Heart left ventricle (tissue), 16 donors: ENCODE results near the gene HIRIP3. TPM values are rescaled to one million over a fixed set of nuclear protein-coding genes. Genes with fewer than 3 reads are reported as not detected.

Experiments
- ATAC-seq, 4 donors: fragments of 200-7000 bp; cut with Tn5 transposase; one replicate each; pipeline ENCODE4 v1.9.1; 2020 to 2022; ENCODE audit warnings: moderate library complexity in 4 of 4, mild to moderate bottlenecking in 3 of 4, moderate number of reproducible peaks in 1 of 4
- DNase-seq, 5 donors: peaks; one replicate each; pipeline ENCODE4 v3.0.0-alpha.2; 2020
- H3K27ac ChIP-seq, 12 donors: fragments of 200-600 bp; sonication (generic) in 4 of 12; one replicate each; pipeline versions ENCODE4 v1.5.0 to v1.8.0; 2016 to 2022; ENCODE audit warnings: mild to moderate bottlenecking in 2 of 12
- H3K27me3 ChIP-seq, 9 donors: fragments of 200-600 bp; sonication (generic) in 2 of 9; one replicate each; pipeline versions ENCODE4 v1.5.1 to v1.8.0; 2016 to 2022; ENCODE audit warnings: mild to moderate bottlenecking in 3 of 9
- H3K36me3 ChIP-seq, 9 donors: fragments of 200-600 bp; sonication (generic) in 2 of 9; one replicate each; pipeline versions ENCODE4 v1.5.0 to v1.8.0; 2018 to 2022; ENCODE audit warnings: mild to moderate bottlenecking in 2 of 9
- H3K4me1 ChIP-seq, 12 donors: fragments of 200-600 bp; sonication (generic) in 4 of 12; one replicate each; pipeline versions ENCODE4 v1.5.0 to v1.8.0; 2016 to 2022; ENCODE audit warnings: mild to moderate bottlenecking in 3 of 12
- H3K4me3 ChIP-seq, 12 donors: fragments of 200-600 bp; sonication (generic) in 4 of 12; one replicate each; pipeline versions ENCODE4 v1.5.0 to v1.8.0; 2017 to 2022; ENCODE audit warnings: mild to moderate bottlenecking in 9 of 12, moderate library complexity in 4 of 12
- H3K9me3 ChIP-seq, 12 donors: fragments of 200-600 bp; sonication (generic) in 4 of 12; one replicate each; pipeline versions ENCODE4 v1.5.0 to v1.8.0; 2016 to 2022; ENCODE audit warnings: mild to moderate bottlenecking in 1 of 12
- CTCF ChIP-seq, 12 donors: fragments of 200-600 bp; sonication (generic) in 4 of 12; IDR thresholded peaks; one replicate each; pipeline versions ENCODE4 v1.5.0 to v1.8.0; 2018 to 2022; ENCODE audit warnings: antibody characterized with exemption in 12 of 12, mild to moderate bottlenecking in 5 of 12
- POLR2A ChIP-seq, 2 donors: fragments of 450-650 bp; IDR thresholded peaks; one replicate each; pipeline ENCODE4 v1.6.1; 2017; ENCODE audit warnings: antibody characterized with exemption in 2 of 2, mild to moderate bottlenecking in 2 of 2, moderate library complexity in 2 of 2
- WGBS, 4 donors: extraction: QIAGEN DNeasy Blood & Tissue Kit in 2 of 4; methylation state at CpG; one replicate each; pipeline versions ENCODE4 v1.1.5 to v1.1.7; 2013 to 2018; 5-methylcytosine and 5-hydroxymethylcytosine counted together
- intact Hi-C, 10 donors: fragments of 100-400 bp; cut with DNase I; formaldehyde crosslinking; loops; one replicate each; pipeline versions ENCODE4 v1.11.1 to v1.14.2; 2022
- polyA plus RNA-seq, 2 donors: library from polyadenylated mRNA; stranded (reverse); fragments of 200-250 nt; gene quantifications; one replicate each; pipeline ENCODE4 v1.2.3, GENCODE V29; 2013
- total RNA-seq, 9 donors: library from RNA; depleted of rRNA in 2 of 9; stranded (reverse); fragments of >200 nt in 2 of 9; fragmentation: NEBNext Ultra II Directional in 3 of 9; extraction: Animal tissue kit (Norgen Biotek cat#: 25700) in 3 of 9; gene quantifications; one replicate each; pipeline versions ENCODE4 v1.1.0 to v1.2.4, GENCODE V29; 2016 to 2023
- donor health status: ischemic (EF 13 %, LVEDD 7.1; RV severe dilation, severe dysfunction).
- donor health status: healthy with polysubstance abuse.
- donor health status: DM: no; HTN: yes; CAD: no.
- donor health status: DM: no; HTN: no; CAD: no.
- donor health status: ischemic (EF 25% LVEDD 6.9; RV normal size, moderate dysfunction).
- donor health status: ischemic (EF 25% LVEDD 5.7; RV mildly dilated, moderate dysfunction).
- donor health status: healthy.
- donor health status: DM: yes; HTN: yes; CAD: no.
- donor health status: ischemic (EF 35%, LVEDD 5.7; RV mildly dilated, moderate dysfunction).
- donor health status: nonischemic (EF 11% LVEDD 7.7; RV severe dilation, severe dysfunction).
- donor health status: DM: yes; HTN: yes; CAD: no.
- donor health status: PGD.
- donor health status: ischemic (EF 29% LVEDD 5.4; RV normal size, mild dysfunction).
- donor health status: nonischemic (EF 23%, LVEDD 6.1; RV moderate dilation, normal function).

The HIRIP3 gene
- total and polyA plus RNA-seq, 11 donors: 13.3 to 27.4 (median 17.6) TPM

- DNase-seq (no peak), ATAC-seq (no peak)
- peak overlapping the region; percentile 47 to 99 (median 96) for H3K27ac ChIP-seq
- TF ChIP-seq CTCF (IDR thresholded peaks at IDR 0.05): no peak
- TF ChIP-seq POLR2A (IDR thresholded peaks at IDR 0.05): no peak
- H3K36me3 ChIP-seq: peaks cover 0 to 57% (median 55%) of the 10 kb centered on the region in 9 donors
- intact Hi-C loops: loop anchor here in 3 of 10 donors (5.0 kb wide), 3 partner anchors 166 to 669 kb away; partner anchors contain the start of genes MAZ (in 1 of the 3) and PRRT2 (in 1 of the 3)
- H3K4me3 ChIP-seq: peak overlapping the region in 6 of 12 donors; percentile 70 to 98 (median 90)
- WGBS, 4 donors: 89 to 94% (median 90%) methylated on average over 9 of the region's 9 CpGs
- no peaks in the 10 kb centered on the region for H3K9me3 ChIP-seq
- H3K4me1 ChIP-seq: peaks cover 0 to 57% (median 36%) of the 10 kb centered on the region in 12 donors
- H3K27me3 ChIP-seq: no peaks in the 10 kb centered on the region
These were observed 17.3 kb downstream of the HIRIP3 start for GRCh38 chr16:29978081-29978480.

- TF ChIP-seq POLR2A (IDR thresholded peaks at IDR 0.05) (no peak), CTCF (IDR thresholded peaks at IDR 0.05) (no peak)
- H3K4me3 ChIP-seq: peak overlapping the region in 9 of 12 donors; percentile 70 to 98 (median 90)
- ATAC-seq (peak in 1 of 4 donors; percentile 19), DNase-seq (peak in 3 of 5 donors; percentile 60 to 63 (median 61))
- no peaks in the 10 kb centered on the region for H3K9me3 ChIP-seq
- WGBS, 4 donors: 53 to 63% (median 62%) methylated on average over 7 to 9 of the region's 9 CpGs
- intact Hi-C loops: loop anchor here in 6 of 10 donors (1.0 to 5.0 kb wide), 6 partner anchors 14 to 670 kb away; partner anchors contain the start of genes HIRIP3 (in 3 of the 6), MAZ (in 1 of the 6) and PRRT2 (in 1 of the 6)
- H3K36me3 ChIP-seq: peaks cover 0 to 52% (median 48%) of the 10 kb centered on the region in 9 donors
- H3K27me3 ChIP-seq: no peaks in the 10 kb centered on the region
- peaks cover 0 to 57% (median 37%) of the 10 kb centered on the region in 12 donors for H3K4me1 ChIP-seq
- H3K27ac ChIP-seq: peak overlapping the region; percentile 67 to 99 (median 96)
These were observed 18.2 kb downstream of the HIRIP3 start for GRCh38 chr16:29977063-29977825.

GRCh38 chr16:29975811-29976511 is 19.5 kb downstream of the HIRIP3 start:
- H3K27ac ChIP-seq: peak overlapping the region; percentile 67 to 99 (median 96)
- no peaks in the 10 kb centered on the region for H3K27me3 ChIP-seq
- H3K9me3 ChIP-seq: no peaks in the 10 kb centered on the region
- H3K4me1 ChIP-seq: peaks cover 0 to 57% (median 37%) of the 10 kb centered on the region in 12 donors
- no peak for TF ChIP-seq POLR2A (IDR thresholded peaks at IDR 0.05)
- TF ChIP-seq CTCF (IDR thresholded peaks at IDR 0.05): no peak
- intact Hi-C loops: loop anchor here in 5 of 10 donors (2.0 to 5.0 kb wide), 6 partner anchors 15 to 671 kb away; partner anchors contain the start of genes HIRIP3 (in 3 of the 5), KCTD13 (in 1 of the 5), MAZ (in 1 of the 5) and PRRT2 (in 1 of the 5)
- WGBS, 4 donors: 7 to 12% (median 9%) methylated on average over 6 of the region's 6 CpGs
- H3K36me3 ChIP-seq: peaks cover 0 to 52% (median 45%) of the 10 kb centered on the region in 9 donors
- peak overlapping the region; percentile 66 to 98 (median 90) for H3K4me3 ChIP-seq
- ATAC-seq (no peak), DNase-seq (peak in 1 of 5 donors; percentile 19)
